ENCODE results near the gene NEURL1. TPM values are rescaled to one million over a fixed set of nuclear protein-coding genes. Genes with fewer than 3 reads are reported as not detected.

Gene NEURL1
- total RNA-seq, 1 donor = under 0.01 TPM

DNA sequence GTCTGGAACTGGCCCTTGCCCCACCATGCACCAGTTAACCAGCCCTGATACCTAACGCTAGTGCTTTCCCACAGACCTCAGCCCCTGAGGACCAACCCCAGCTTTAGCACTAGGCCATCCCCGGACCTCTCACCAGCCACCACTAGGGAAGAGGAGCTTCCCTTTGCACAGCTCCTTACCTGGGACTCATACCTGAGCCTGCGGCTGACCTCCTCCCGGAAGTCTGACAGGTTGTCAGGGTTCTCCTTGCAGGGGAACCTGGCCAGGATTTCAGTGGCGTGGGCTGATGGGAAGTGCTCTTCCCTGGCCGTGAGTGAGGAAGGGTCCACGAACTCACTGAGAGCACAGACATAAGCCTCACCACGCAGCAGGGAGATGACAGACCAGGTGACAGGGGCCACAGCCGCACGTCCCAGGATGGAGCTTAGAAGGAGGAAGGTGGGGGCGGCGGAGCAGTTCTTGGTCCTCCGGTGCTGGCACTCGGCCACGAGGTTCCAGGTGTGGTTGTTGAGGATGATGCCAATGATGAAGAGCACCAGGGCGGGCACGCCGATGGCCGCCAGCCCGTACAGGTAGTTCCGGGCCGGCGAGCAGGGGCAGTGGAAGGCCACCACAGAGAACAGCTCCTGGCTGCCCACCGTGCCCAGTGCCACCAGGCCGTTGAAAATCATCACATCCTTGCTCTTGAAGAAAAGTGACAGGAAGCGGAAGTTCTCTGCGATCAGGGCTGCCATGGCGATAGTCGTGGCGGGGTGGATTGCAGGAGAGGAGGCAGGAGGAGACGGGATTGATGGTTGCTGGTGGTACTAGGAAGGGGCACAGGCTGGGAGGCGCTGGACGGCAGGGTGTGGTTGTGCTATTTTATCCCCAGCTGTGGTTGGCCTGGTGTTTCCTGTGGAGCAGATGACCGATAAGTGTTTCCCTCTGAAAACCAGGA lies 44.0 kb upstream of the NEURL1 start:
- H3K4me3 ChIP-seq (ENCODE audit: low read depth, low read length) = no peak overlapping the region
- TF ChIP-seq, protein P1, sequence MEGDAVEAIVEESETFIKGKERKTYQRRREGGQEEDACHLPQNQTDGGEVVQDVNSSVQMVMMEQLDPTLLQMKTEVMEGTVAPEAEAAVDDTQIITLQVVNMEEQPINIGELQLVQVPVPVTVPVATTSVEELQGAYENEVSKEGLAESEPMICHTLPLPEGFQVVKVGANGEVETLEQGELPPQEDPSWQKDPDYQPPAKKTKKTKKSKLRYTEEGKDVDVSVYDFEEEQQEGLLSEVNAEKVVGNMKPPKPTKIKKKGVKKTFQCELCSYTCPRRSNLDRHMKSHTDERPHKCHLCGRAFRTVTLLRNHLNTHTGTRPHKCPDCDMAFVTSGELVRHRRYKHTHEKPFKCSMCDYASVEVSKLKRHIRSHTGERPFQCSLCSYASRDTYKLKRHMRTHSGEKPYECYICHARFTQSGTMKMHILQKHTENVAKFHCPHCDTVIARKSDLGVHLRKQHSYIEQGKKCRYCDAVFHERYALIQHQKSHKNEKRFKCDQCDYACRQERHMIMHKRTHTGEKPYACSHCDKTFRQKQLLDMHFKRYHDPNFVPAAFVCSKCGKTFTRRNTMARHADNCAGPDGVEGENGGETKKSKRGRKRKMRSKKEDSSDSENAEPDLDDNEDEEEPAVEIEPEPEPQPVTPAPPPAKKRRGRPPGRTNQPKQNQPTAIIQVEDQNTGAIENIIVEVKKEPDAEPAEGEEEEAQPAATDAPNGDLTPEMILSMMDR (IDR thresholded peaks at IDR 0.05; ENCODE audit: insufficient read depth, low read depth, low read length) = peak; percentile 2
- no peak for DNase-seq (ENCODE audit: low read depth)

DNA sequence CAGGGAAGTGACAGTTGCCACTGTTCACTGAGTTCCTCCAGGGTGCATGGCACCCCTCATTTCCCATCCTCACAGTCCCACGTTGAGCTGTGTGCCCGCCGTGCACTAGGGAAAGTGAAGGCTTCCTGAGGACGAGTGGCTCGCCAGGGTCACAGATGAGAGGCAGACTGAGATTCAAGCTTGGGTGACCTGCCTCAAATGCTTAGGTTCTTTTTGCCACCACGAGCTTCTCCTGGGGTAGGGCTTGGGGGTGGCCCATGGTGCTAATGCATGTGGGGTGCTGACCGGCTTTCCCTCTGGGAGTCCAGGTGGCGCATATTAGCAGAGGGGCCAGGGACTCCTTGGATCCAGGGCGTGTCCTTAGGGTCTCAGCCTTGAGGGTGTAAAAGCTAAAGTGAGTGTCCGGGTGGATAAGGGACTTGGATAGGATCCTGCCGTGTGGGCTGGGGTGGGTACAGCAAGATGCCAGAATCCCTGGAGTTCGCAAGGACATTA lies 43.3 kb upstream of the NEURL1 start:
- no peak overlapping the region for H3K4me3 ChIP-seq (ENCODE audit: low read depth, low read length)
- TF ChIP-seq, protein P1 (IDR thresholded peaks at IDR 0.05; ENCODE audit: insufficient read depth, low read depth, low read length) = no peak
- no peak for DNase-seq (ENCODE audit: low read depth)

DNA sequence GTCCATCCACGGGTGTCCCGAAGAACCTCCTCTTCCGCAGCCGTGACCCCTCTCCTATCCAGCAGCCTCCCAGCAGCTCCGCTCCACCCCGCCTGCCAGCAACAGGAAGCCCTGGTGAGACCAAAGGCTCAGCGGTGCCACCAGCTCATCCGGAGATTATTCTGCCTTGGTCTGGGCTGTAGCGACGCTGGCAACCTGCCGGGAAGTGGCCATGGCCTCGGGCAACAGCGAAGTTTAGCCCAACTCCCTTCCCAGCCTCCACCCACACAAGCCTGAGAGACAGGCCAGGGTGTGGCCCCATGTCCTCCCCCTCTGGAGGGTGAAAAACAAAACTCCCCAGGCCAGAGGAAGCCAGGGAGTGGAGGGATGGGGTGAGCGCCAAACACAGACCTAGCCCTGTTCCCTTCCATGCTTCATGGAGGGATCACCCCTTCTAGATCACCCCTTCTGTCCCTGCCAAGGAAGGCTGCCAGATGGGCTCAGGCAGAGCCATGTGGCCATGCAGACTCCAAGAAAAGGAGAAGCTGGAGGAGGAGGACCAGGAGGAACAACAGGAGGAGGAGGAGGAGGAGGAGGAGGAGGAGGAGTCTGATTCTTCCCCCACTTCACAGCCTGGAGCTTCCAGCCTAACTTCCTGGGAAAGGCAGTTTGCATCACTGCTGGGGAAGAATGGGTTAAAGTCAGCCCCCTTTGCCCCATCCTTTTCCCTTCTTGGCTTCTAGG lies 42.3 kb upstream of the NEURL1 start:
- DNase-seq (ENCODE audit: low read depth) = peak; percentile 37
- TF ChIP-seq, protein P1 (IDR thresholded peaks at IDR 0.05; ENCODE audit: insufficient read depth, low read depth, low read length) = no peak
- peak overlapping the region; percentile 73 for H3K4me3 ChIP-seq (ENCODE audit: low read depth, low read length)

DNA sequence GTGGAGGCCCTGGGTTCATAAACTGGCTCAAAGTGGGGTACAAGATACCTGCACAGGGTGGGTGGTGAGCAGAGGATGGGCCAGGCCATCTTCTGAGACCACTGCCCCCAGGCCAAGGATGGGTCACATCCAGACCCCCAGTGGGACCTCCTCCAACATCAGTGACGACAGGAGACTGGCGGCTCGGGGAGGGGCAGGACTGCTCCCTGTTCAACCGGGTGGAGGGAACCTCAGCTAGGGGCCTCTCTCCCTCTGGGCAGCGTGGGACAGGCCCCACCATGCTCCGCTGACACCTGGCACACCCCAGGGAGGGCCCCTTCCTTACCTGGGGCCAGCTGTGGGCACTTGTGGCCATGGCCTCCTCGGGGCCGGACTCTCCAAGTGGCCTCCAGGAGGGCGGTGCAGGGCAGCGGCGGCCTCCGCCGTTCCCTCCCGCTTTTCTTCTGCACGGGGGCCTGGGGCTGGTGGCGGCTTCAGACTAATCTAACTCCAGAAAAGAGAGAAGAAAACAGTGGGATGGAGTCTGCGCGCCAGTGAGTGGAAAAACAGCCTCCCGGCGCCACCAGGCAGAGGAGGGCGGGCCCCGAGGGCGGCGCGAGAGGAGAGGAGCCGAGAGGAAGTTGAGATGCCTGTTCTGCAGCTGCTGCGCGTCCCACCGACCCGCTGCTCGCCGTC lies 41.5 kb upstream of the NEURL1 start, which contains the start of gene CALHM2:
CALHM2 (minus strand) TSS at position 540 of the 675 bp plus-strand sequence. CDS start 2,429 bp downstream, outside the sequence.
- TF ChIP-seq, protein P1 (IDR thresholded peaks at IDR 0.05; ENCODE audit: insufficient read depth, low read depth, low read length) = peak; percentile 3
- peak within 1 kb of the TSS; percentile 73 for H3K4me3 ChIP-seq (ENCODE audit: low read depth, low read length)
- DNase-seq (ENCODE audit: low read depth) = peak; percentile 60

DNA sequence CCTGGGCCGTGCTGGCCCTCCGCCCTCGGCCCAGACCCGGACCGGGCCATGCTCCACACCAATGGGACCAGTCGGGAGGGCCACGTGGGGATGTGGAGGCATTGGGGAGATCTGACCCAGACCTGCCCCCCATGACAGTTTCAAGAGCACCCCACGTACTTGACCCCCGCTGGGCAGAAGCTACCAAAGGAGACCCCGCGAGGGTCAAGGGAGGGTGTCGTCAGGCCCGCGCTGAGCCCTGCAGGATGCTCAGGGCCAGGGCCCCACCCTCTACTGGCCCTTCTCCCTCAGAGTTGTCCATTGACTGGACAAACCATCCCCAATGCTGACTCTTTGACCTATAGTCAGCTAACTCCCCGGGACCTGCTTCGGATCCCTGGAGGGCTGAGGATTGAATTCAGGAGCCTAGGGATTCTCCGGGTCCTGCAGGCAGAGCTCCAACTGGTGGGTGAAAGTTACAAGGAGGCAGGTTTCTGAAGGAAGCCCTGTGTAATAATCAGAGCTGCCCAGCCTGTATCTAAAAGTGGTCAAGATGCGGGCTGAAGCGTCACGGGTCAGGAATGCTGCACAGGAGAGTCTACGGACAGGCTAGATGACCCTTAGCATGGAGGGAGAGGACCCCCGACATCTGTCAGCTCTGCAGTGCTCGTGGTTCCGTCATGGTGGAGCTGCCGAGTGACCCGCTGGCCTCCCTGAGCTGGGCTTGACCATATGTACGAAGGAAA lies 40.8 kb upstream of the NEURL1 start:
- peak overlapping the region; percentile 73 for H3K4me3 ChIP-seq (ENCODE audit: low read depth, low read length)
- no peak for DNase-seq (ENCODE audit: low read depth)

More for the DNA sequence above, 40.8 kb upstream of the NEURL1 start:
- TF ChIP-seq, protein P1 (IDR thresholded peaks at IDR 0.05; ENCODE audit: insufficient read depth, low read depth, low read length) = no peak

All from fibroblast of villous mesenchyme (primary cell).